GM23338 (cell line): Measurements from ENCODE around the gene PXMP4. TPM values are rescaled to one million over a fixed set of nuclear protein-coding genes. Genes with fewer than 3 reads are reported as not detected.
A peak's percentile ranks its signal among the peaks of the same experiment; 100 is the strongest.

Experiments
- ATAC-seq: fragments of 200-7000 bp; cut with Tn5 transposase; 3 replicates; pipeline ENCODE4 v1.9.1; 2020
- DNase-seq: peaks from one replicate; pipeline ENCODE4 v3.0.0-alpha.2; 2015; ENCODE audit warnings: low spot score
- H2AFZ ChIP-seq: fragments of 200-600 bp; sonication (generic); 2 replicates; pipeline ENCODE4 v1.8.0; 2016; ENCODE audit warnings: antibody characterized with exemption, mild to moderate bottlenecking, moderate library complexity
- H3F3A ChIP-seq: fragments of 200-600 bp; sonication (generic); replicated peaks from 2 replicates; pipeline ENCODE4 v1.8.0; 2017; ENCODE audit warnings: antibody characterized with exemption, mixed run types, low read depth
- H3K27ac ChIP-seq: fragments of 200-600 bp; sonication (generic); 2 replicates; pipeline ENCODE4 v1.6.1; 2016; ENCODE audit warnings: low read depth
- H3K27me3 ChIP-seq: fragments of 200-600 bp; sonication (generic); 2 replicates; pipeline ENCODE4 v1.8.0; 2016; ENCODE audit warnings: mild to moderate bottlenecking, mixed run types, moderate library complexity; ENCODE audit not compliant: insufficient read depth
- H3K36me3 ChIP-seq: fragments of 200-600 bp; sonication (generic); 2 replicates; pipeline ENCODE4 v1.8.0; 2016; ENCODE audit warnings: mild to moderate bottlenecking; ENCODE audit not compliant: insufficient read depth
- H3K4me1 ChIP-seq: fragments of 200-600 bp; sonication (generic); 2 replicates; pipeline ENCODE4 v1.8.0; 2016; ENCODE audit warnings: mild to moderate bottlenecking, moderate library complexity; ENCODE audit not compliant: insufficient read depth
- H3K4me2 ChIP-seq: fragments of 200-600 bp; sonication (generic); 2 replicates; pipeline ENCODE4 v1.7.1; 2017; ENCODE audit warnings: mixed run types
- H3K4me3 ChIP-seq: fragments of 200-600 bp; sonication (generic); 2 replicates; pipeline ENCODE4 v1.6.1; 2016; ENCODE audit warnings: mixed run types
- H3K79me2 ChIP-seq: fragments of 200-600 bp; sonication (generic); replicated peaks from 2 replicates; pipeline ENCODE4 v1.8.0; 2017; ENCODE audit warnings: mild to moderate bottlenecking; ENCODE audit not compliant: insufficient read depth
- H3K9me2 ChIP-seq: fragments of 200-600 bp; sonication (generic); 2 replicates; pipeline ENCODE4 v1.8.0; 2017; ENCODE audit not compliant: insufficient read depth
- H4K20me1 ChIP-seq: fragments of 200-600 bp; sonication (generic); replicated peaks from 2 replicates; pipeline ENCODE4 v1.8.0; 2017; ENCODE audit warnings: mild to moderate bottlenecking; ENCODE audit not compliant: insufficient read depth
- H3K27ac Mint-ChIP-seq: 2 replicates; pipeline ENCODE4 v1.8.0; 2020; ENCODE audit warnings: inconsistent platforms, mild to moderate bottlenecking, moderate library complexity, mixed read lengths
- H3K27me3 Mint-ChIP-seq: 3 replicates; pipeline ENCODE4 v1.8.0; 2022; ENCODE audit warnings: low read depth, mild to moderate bottlenecking, moderate library complexity, mixed read lengths, inconsistent platforms; ENCODE audit not compliant: insufficient read depth, poor library complexity
- H3K36me3 Mint-ChIP-seq: 3 replicates; pipeline ENCODE4 v1.8.0; 2021; ENCODE audit warnings: low read depth, mild to moderate bottlenecking, inconsistent platforms, moderate library complexity, mixed read lengths
- H3K4me1 Mint-ChIP-seq: 3 replicates; pipeline ENCODE4 v1.8.0; 2020; ENCODE audit warnings: mild to moderate bottlenecking, inconsistent platforms, mixed read lengths
- H3K4me3 Mint-ChIP-seq: 3 replicates; pipeline ENCODE4 v1.8.0; 2021; ENCODE audit warnings: moderate library complexity, mild to moderate bottlenecking, inconsistent platforms, mixed read lengths
- H3K9me3 Mint-ChIP-seq: 3 replicates; pipeline ENCODE4 v1.8.0; 2020; ENCODE audit warnings: moderate library complexity, mild to moderate bottlenecking, inconsistent platforms, mixed read lengths
- CREB1 ChIP-seq: fragments of 250-450 bp; sonication (Bioruptor Pico); IDR thresholded peaks from 2 replicates; pipeline ENCODE4 v1.5.0; 2020; ENCODE audit warnings: low read depth, mild to moderate bottlenecking, moderate library complexity
- EZH2 ChIP-seq: fragments of 200-600 bp; sonication (generic); IDR thresholded peaks from one replicate; pipeline ENCODE4 v1.8.0; 2017; ENCODE audit warnings: antibody characterized with exemption, mild to moderate bottlenecking, low read depth; ENCODE audit not compliant: unreplicated experiment
- EZH2phosphoT487 ChIP-seq: fragments of 200-600 bp; sonication (generic); IDR thresholded peaks from one replicate; pipeline ENCODE4 v1.8.1; 2018; ENCODE audit warnings: antibody characterized with exemption; ENCODE audit not compliant: unreplicated experiment
- JUNB ChIP-seq: IDR thresholded peaks from one replicate; pipeline ENCODE4 v1.6.1; 2016; ENCODE audit warnings: antibody characterized with exemption; ENCODE audit not compliant: unreplicated experiment
- NANOG ChIP-seq: IDR thresholded peaks from 2 replicates; pipeline ENCODE4 v1.6.1; 2016; ENCODE audit warnings: antibody characterized with exemption, borderline replicate concordance
- POLR2AphosphoS5 ChIP-seq: IDR thresholded peaks from 2 replicates; pipeline ENCODE4 v1.6.1; 2016; ENCODE audit warnings: antibody characterized with exemption, low read depth
- STAT1 ChIP-seq: IDR thresholded peaks from one replicate; pipeline ENCODE4 v1.6.1; 2016; ENCODE audit warnings: antibody characterized with exemption; ENCODE audit not compliant: unreplicated experiment
- ZNF114 ChIP-seq: fragments of 250-450 bp; sonication (Bioruptor Pico); IDR thresholded peaks from 2 replicates; pipeline ENCODE4 v1.5.0; 2020; ENCODE audit warnings: mild to moderate bottlenecking, moderate library complexity
- ZNF331 ChIP-seq: fragments of 250-450 bp; sonication (Bioruptor Pico); IDR thresholded peaks from 2 replicates; pipeline ENCODE4 v1.5.0; 2020; ENCODE audit warnings: low read depth, mild to moderate bottlenecking, moderate library complexity
- polyA plus RNA-seq: library from polyadenylated mRNA; unstranded; fragments of >200 nt; fragmentation: Nextera tagmentation; extraction: Ambion mirVana; gene quantifications from 2 replicates; pipeline ENCODE4 v1.2.1, GENCODE V29; 2016
- total RNA-seq: library from RNA; depleted of rRNA; stranded (reverse); fragments of >200 nt; shearing (Covaris generic); gene quantifications from 2 replicates; pipeline ENCODE4 v1.2.3, GENCODE V29; 2014
- TF ChIP-seq, protein P1 (sequence below): fragments of 250-450 bp; sonication (Bioruptor Pico); IDR thresholded peaks from 2 replicates; pipeline ENCODE4 v1.5.0; 2020; ENCODE audit warnings: mild to moderate bottlenecking, moderate library complexity
- TF ChIP-seq, protein P2 (sequence below): IDR thresholded peaks from one replicate; pipeline ENCODE4 v1.6.1; 2018; ENCODE audit warnings: antibody characterized with exemption; ENCODE audit not compliant: unreplicated experiment
- TF ChIP-seq, protein P3 (sequence below), 2 experiments: fragments of 200-600 bp in 1 of 2; sonication (generic) in 1 of 2; conservative IDR thresholded peaks; 2 replicates each; pipeline versions ENCODE4 v1.5.1 to v1.6.1; 2016 to 2017; ENCODE audit warnings: antibody characterized with exemption in 2 of 2, low read depth in 2 of 2, mild to moderate bottlenecking in 2 of 2, moderate library complexity in 1 of 2

PXMP4 gene
- total and polyA plus RNA-seq, 2 experiments from 2014 or later = 1.2 to 3.5 TPM

DNA sequence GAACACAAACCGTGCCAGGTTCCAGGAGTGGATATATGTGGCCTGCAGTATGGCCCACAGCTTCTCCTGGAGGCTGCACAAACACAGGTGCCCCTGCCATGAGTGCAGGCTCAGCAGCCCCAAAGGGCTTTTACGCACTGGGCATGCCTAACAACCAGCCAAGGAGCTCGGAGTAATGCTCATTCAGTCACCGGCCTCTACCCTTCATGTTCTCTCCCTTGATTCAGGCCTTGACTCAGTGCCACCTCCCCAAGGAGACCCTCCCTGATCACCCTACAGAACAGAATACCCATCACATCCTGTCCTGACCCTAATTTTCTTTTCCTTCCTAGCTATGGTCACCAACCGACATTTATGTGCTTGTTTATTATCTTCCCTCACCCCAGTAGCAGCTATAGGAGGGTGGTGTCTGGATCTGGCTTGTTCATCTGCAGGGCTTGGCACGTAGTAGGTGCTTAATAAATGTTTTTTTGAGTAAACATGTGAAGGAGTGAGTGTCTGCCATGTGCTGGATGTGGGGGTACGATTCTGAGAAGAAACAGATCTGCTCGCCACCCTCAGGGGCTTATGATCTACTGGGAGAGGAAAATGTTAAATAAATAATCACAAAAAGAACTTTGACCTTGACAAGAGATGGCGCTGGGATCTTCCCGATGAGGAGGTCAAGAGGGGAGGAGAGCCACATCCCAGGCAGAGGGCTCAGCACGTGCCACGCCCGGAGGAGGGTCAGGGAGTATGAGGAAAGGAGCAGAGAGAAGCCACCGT is 9.2 kb downstream of the PXMP4 start:
- H3K36me3 ChIP-seq = no peaks in the 10 kb centered on the region
- H4K20me1 ChIP-seq = no peaks in the 10 kb centered on the region
- Mint-ChIP-seq H3K27ac (no peak overlapping the region; the same call in 1 of the 2 replicates), H3K4me1 (peaks cover 16% of the 10 kb centered on the region), H3K4me3 (no peak overlapping the region; the same call in 2 of the 3 replicates), H3K36me3 (no peaks in the 10 kb centered on the region; the same call in 2 of the 3 replicates), H3K27me3 (peaks cover 10% of the 10 kb centered on the region), H3K9me3 (no peaks in the 10 kb centered on the region)
- peak overlapping the region; percentile 80 for H3K27ac ChIP-seq
- H3K9me2 ChIP-seq = no peaks in the 10 kb centered on the region; the same call in 1 of the 2 replicates
- no peak for TF ChIP-seq ZNF331 (CRISPR knock-in tag)
- TF ChIP-seq NANOG = no peak
- TF ChIP-seq, protein P1, sequence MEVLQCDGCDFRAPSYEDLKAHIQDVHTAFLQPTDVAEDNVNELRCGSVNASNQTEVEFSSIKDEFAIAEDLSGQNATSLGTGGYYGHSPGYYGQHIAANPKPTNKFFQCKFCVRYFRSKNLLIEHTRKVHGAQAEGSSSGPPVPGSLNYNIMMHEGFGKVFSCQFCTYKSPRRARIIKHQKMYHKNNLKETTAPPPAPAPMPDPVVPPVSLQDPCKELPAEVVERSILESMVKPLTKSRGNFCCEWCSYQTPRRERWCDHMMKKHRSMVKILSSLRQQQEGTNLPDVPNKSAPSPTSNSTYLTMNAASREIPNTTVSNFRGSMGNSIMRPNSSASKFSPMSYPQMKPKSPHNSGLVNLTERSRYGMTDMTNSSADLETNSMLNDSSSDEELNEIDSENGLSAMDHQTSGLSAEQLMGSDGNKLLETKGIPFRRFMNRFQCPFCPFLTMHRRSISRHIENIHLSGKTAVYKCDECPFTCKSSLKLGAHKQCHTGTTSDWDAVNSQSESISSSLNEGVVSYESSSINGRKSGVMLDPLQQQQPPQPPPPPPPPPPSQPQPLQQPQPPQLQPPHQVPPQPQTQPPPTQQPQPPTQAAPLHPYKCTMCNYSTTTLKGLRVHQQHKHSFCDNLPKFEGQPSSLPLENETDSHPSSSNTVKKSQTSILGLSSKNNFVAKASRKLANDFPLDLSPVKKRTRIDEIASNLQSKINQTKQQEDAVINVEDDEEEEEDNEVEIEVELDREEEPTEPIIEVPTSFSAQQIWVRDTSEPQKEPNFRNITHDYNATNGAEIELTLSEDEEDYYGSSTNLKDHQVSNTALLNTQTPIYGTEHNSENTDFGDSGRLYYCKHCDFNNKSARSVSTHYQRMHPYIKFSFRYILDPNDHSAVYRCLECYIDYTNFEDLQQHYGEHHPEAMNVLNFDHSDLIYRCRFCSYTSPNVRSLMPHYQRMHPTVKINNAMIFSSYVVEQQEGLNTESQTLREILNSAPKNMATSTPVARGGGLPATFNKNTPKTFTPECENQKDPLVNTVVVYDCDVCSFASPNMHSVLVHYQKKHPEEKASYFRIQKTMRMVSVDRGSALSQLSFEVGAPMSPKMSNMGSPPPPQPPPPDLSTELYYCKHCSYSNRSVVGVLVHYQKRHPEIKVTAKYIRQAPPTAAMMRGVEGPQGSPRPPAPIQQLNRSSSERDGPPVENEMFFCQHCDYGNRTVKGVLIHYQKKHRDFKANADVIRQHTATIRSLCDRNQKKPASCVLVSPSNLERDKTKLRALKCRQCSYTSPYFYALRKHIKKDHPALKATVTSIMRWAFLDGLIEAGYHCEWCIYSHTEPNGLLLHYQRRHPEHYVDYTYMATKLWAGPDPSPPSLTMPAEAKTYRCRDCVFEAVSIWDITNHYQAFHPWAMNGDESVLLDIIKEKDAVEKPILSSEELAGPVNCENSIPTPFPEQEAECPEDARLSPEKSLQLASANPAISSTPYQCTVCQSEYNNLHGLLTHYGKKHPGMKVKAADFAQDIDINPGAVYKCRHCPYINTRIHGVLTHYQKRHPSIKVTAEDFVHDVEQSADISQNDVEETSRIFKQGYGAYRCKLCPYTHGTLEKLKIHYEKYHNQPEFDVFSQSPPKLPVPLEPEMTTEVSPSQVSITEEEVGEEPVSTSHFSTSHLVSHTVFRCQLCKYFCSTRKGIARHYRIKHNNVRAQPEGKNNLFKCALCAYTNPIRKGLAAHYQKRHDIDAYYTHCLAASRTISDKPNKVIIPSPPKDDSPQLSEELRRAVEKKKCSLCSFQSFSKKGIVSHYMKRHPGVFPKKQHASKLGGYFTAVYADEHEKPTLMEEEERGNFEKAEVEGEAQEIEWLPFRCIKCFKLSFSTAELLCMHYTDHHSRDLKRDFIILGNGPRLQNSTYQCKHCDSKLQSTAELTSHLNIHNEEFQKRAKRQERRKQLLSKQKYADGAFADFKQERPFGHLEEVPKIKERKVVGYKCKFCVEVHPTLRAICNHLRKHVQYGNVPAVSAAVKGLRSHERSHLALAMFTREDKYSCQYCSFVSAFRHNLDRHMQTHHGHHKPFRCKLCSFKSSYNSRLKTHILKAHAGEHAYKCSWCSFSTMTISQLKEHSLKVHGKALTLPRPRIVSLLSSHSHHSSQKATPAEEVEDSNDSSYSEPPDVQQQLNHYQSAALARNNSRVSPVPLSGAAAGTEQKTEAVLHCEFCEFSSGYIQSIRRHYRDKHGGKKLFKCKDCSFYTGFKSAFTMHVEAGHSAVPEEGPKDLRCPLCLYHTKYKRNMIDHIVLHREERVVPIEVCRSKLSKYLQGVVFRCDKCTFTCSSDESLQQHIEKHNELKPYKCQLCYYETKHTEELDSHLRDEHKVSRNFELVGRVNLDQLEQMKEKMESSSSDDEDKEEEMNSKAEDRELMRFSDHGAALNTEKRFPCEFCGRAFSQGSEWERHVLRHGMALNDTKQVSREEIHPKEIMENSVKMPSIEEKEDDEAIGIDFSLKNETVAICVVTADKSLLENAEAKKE (CRISPR knock-in tag) = no peak
- TF ChIP-seq, protein P2, sequence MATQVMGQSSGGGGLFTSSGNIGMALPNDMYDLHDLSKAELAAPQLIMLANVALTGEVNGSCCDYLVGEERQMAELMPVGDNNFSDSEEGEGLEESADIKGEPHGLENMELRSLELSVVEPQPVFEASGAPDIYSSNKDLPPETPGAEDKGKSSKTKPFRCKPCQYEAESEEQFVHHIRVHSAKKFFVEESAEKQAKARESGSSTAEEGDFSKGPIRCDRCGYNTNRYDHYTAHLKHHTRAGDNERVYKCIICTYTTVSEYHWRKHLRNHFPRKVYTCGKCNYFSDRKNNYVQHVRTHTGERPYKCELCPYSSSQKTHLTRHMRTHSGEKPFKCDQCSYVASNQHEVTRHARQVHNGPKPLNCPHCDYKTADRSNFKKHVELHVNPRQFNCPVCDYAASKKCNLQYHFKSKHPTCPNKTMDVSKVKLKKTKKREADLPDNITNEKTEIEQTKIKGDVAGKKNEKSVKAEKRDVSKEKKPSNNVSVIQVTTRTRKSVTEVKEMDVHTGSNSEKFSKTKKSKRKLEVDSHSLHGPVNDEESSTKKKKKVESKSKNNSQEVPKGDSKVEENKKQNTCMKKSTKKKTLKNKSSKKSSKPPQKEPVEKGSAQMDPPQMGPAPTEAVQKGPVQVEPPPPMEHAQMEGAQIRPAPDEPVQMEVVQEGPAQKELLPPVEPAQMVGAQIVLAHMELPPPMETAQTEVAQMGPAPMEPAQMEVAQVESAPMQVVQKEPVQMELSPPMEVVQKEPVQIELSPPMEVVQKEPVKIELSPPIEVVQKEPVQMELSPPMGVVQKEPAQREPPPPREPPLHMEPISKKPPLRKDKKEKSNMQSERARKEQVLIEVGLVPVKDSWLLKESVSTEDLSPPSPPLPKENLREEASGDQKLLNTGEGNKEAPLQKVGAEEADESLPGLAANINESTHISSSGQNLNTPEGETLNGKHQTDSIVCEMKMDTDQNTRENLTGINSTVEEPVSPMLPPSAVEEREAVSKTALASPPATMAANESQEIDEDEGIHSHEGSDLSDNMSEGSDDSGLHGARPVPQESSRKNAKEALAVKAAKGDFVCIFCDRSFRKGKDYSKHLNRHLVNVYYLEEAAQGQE = no peak
- TF ChIP-seq EZH2 = no peak
- no peak for TF ChIP-seq CREB1 (CRISPR knock-in tag)
- no peak for TF ChIP-seq ZNF114
- TF ChIP-seq EZH2phosphoT487 = no peak
- no peak for TF ChIP-seq STAT1
- no peak for TF ChIP-seq POLR2AphosphoS5
- TF ChIP-seq, protein P3, sequence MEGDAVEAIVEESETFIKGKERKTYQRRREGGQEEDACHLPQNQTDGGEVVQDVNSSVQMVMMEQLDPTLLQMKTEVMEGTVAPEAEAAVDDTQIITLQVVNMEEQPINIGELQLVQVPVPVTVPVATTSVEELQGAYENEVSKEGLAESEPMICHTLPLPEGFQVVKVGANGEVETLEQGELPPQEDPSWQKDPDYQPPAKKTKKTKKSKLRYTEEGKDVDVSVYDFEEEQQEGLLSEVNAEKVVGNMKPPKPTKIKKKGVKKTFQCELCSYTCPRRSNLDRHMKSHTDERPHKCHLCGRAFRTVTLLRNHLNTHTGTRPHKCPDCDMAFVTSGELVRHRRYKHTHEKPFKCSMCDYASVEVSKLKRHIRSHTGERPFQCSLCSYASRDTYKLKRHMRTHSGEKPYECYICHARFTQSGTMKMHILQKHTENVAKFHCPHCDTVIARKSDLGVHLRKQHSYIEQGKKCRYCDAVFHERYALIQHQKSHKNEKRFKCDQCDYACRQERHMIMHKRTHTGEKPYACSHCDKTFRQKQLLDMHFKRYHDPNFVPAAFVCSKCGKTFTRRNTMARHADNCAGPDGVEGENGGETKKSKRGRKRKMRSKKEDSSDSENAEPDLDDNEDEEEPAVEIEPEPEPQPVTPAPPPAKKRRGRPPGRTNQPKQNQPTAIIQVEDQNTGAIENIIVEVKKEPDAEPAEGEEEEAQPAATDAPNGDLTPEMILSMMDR (conservative IDR thresholded peaks at IDR 0.05; ENCODE audit: low read depth in 2 of 2) = no peak
- TF ChIP-seq JUNB = no peak
- H3F3A ChIP-seq = 0 out of 2 replicates have a peak, but pooled peaks cover 3% of the 10 kb centered on the region
- ATAC-seq (no peak; the same call in 1 of the 3 replicates), DNase-seq (no peak)
- peaks cover 13% of the 10 kb centered on the region for H3K4me1 ChIP-seq
- no peaks in the 10 kb centered on the region for H3K79me2 ChIP-seq
- no peak overlapping the region for H3K4me3 ChIP-seq
- H2AFZ ChIP-seq = peak overlapping the region; percentile 78; the same call in 1 of the 2 replicates
- no peaks in the 10 kb centered on the region for H3K27me3 ChIP-seq
- H3K4me2 ChIP-seq = peak overlapping the region; percentile 36; the same call in 1 of the 2 replicates
